AG09319 (cell line): ENCODE measurements around the gene DRD1.

Experiments used
- DNase-seq: peaks from one replicate; pipeline ENCODE4 v3.0.0-alpha.2; 2010; ENCODE audit warnings: low read depth; ENCODE audit errors: extremely low read depth
- CTCF ChIP-seq: IDR thresholded peaks from 2 replicates; pipeline ENCODE4 v1.5.1; 2011; ENCODE audit warnings: low read depth, mild to moderate bottlenecking, inconsistent platforms, low read length, moderate library complexity

Gene DRD1

GRCh38 chr5:175477440-175477839, 33.5 kb upstream of the DRD1 start:
- TF ChIP-seq CTCF: no peak
- DNase-seq: no peak

GRCh38 chr5:175475248-175475647, 31.3 kb upstream of the DRD1 start:
- TF ChIP-seq CTCF: no peak
- no peak for DNase-seq

GRCh38 chr5:175472378-175472777, 28.4 kb upstream of the DRD1 start:
- no peak for DNase-seq
- no peak for TF ChIP-seq CTCF

GRCh38 chr5:175471628-175472027, 27.6 kb upstream of the DRD1 start:
- no peak for TF ChIP-seq CTCF

GRCh38 chr5:175471196-175471595, 27.2 kb upstream of the DRD1 start:
- no peak for TF ChIP-seq CTCF
- no peak for DNase-seq

More at GRCh38 chr5:175471628-175472027, 27.6 kb upstream of the DRD1 start:
- no peak for DNase-seq

- DNase-seq: no peak
- no peak for TF ChIP-seq CTCF
Measured at GRCh38 chr5:175470781-175471180, 26.8 kb upstream of the DRD1 start.

GRCh38 chr5:175469916-175470315, 25.9 kb upstream of the DRD1 start:
- no peak for DNase-seq
- TF ChIP-seq CTCF: no peak
